NCI-H748 (cell line): ENCODE data around the gene TECPR2.
A peak's percentile ranks its signal among the peaks of the same experiment; 100 is the strongest.

Experiments used
- DNase-seq: peaks from one replicate; lab custom pipeline; 2025; ENCODE audit not compliant: unreplicated experiment; lab: John Stamatoyannopoulos, UW

The TECPR2 gene

GRCh38 chr14:102424923-102425322 is 62.2 kb downstream of the TECPR2 start:
- no peak for DNase-seq

- no peak for DNase-seq
Measured at GRCh38 chr14:102426796-102427195, 64.1 kb downstream of the TECPR2 start.

GRCh38 chr14:102427642-102428041 is 64.9 kb downstream of the TECPR2 start:
- no peak for DNase-seq

- DNase-seq, result no peak
Measured at GRCh38 chr14:102430212-102430908, 67.6 kb downstream of the TECPR2 start.

GRCh38 chr14:102431751-102432150 is 69.0 kb downstream of the TECPR2 start:
- DNase-seq, result no peak

- no peak for DNase-seq
Measured at GRCh38 chr14:102434647-102435175, 72.0 kb downstream of the TECPR2 start.

- peak; percentile 90 for DNase-seq
Measured at GRCh38 chr14:102437997-102438915, 75.5 kb downstream of the TECPR2 start.

GRCh38 chr14:102439556-102439955 is 76.8 kb downstream of the TECPR2 start:
- no peak for DNase-seq

- DNase-seq, result no peak
Measured at GRCh38 chr14:102440392-102440791, 77.7 kb downstream of the TECPR2 start.

- no peak for DNase-seq
Measured at GRCh38 chr14:102442241-102443211, 79.8 kb downstream of the TECPR2 start.

GRCh38 chr14:102445066-102445465 is 82.3 kb downstream of the TECPR2 start:
- no peak for DNase-seq

GRCh38 chr14:102445641-102446040 is 82.9 kb downstream of the TECPR2 start:
- no peak for DNase-seq

GRCh38 chr14:102450206-102451063 is 87.7 kb downstream of the TECPR2 start:
- no peak for DNase-seq

GRCh38 chr14:102451064-102451352 is 88.3 kb downstream of the TECPR2 start:
- no peak for DNase-seq

- DNase-seq, result no peak
Measured at GRCh38 chr14:102452302-102452701, 89.6 kb downstream of the TECPR2 start.

GRCh38 chr14:102454711-102455110 is 92.0 kb downstream of the TECPR2 start:
- DNase-seq, result no peak

- no peak for DNase-seq
Measured at GRCh38 chr14:102457509-102457908, 94.8 kb downstream of the TECPR2 start.

GRCh38 chr14:102461490-102462338 is 99.0 kb downstream of the TECPR2 start:
- DNase-seq, result no peak

GRCh38 chr14:102462391-102462790 is 99.7 kb downstream of the TECPR2 start:
- DNase-seq, result no peak
